ENCODE measurements around the gene ACTN1. TPM values are rescaled to one million over a fixed set of nuclear protein-coding genes. Genes with fewer than 3 reads are reported as not detected.
A peak's percentile ranks its signal among the peaks of the same experiment; 100 is the strongest.

The ACTN1 gene
- polyA plus RNA-seq, 3 donors: 41.4 to 75.0 (median 69.4) TPM

GRCh38 chr14:69010648-69011047 is 31.5 kb upstream of the ACTN1 start:
- Mint-ChIP-seq H3K4me1 (peaks cover 45% of the 10 kb centered on the region), H3K36me3 (no peaks in the 10 kb centered on the region), H3K27ac (no peak overlapping the region), H3K27me3 (ENCODE audit: low read depth in 3 of 3) (peaks cover 0 to 1% (median 0%) of the 10 kb centered on the region in 3 donors), H3K4me3 (no peak overlapping the region), H3K9me3 (peaks cover 0 to 2% (median 0%) of the 10 kb centered on the region in 7 donors)
- intact Hi-C loops (cut with micrococcal nuclease): loop anchor here in 1 of 2 donors (10.0 kb wide), 1 partner anchor 74 kb away; no protein-coding TSS in a partner anchor
- Histone ChIP-seq H2AFZ (ENCODE audit: insufficient read depth, low read depth, low read length, poor library complexity, severe bottlenecking) (no peak overlapping the region), H3K79me2 (ENCODE audit: insufficient read depth, low read length) (no peaks in the 10 kb centered on the region), H3K4me2 (replicated peaks; ENCODE audit: extremely low read depth, low read length, poor library complexity, severe bottlenecking) (no peak overlapping the region), H3K4me3 (replicated peaks in 1 of 3; ENCODE audit: low read depth in 2 of 3, low read length in 3 of 3) (no peak overlapping the region), H3K27me3 (ENCODE audit: control insufficient read depth in 2 of 2, insufficient read depth in 2 of 2, low read length in 2 of 2) (no peaks in the 10 kb centered on the region), H3K9ac (ENCODE audit: insufficient read depth, low read length, poor library complexity, severe bottlenecking) (no peak overlapping the region), H3K36me3 (replicated peaks in 1 of 2; ENCODE audit: control insufficient read depth in 1 of 2, insufficient read depth in 2 of 2, low read length in 2 of 2) (no peaks in the 10 kb centered on the region), H4K20me1 (ENCODE audit: insufficient read depth, low read length) (no peaks in the 10 kb centered on the region), H3K4me1 (ENCODE audit: control insufficient read depth in 1 of 2, insufficient read depth in 2 of 2, low read length in 2 of 2) (peaks cover 39 to 49% of the 10 kb centered on the region in 2 donors), H3K27ac (ENCODE audit: low read depth in 1 of 2, low read length in 2 of 2) (no peak overlapping the region), H3K9me3 (replicated peaks in 1 of 2; ENCODE audit: control insufficient read depth in 1 of 2, insufficient read depth in 1 of 2, low read length in 2 of 2) (no peaks in the 10 kb centered on the region)
- peak in 1 of 3 donors; percentile 30 for DNase-seq
- no CpG with 5 or more reads among the region's 1 CpG for WGBS (ENCODE audit: insufficient coverage)
- TF ChIP-seq CTCF (IDR thresholded peaks at IDR 0.05): no peak

- no peak overlapping the region for H3K4me3 ChIP-seq (replicated peaks in 1 of 3; ENCODE audit: low read depth in 2 of 3, low read length in 3 of 3)
- Mint-ChIP-seq H3K36me3 (no peaks in the 10 kb centered on the region), H3K27ac (no peak overlapping the region), H3K27me3 (ENCODE audit: low read depth in 3 of 3) (peaks cover 1% of the 10 kb centered on the region in 3 donors), H3K9me3 (peaks cover 0 to 2% (median 0%) of the 10 kb centered on the region in 7 donors), H3K4me1 (peaks cover 29% of the 10 kb centered on the region), H3K4me3 (no peak overlapping the region)
- no peak for DNase-seq
- H4K20me1 ChIP-seq (ENCODE audit: insufficient read depth, low read length): no peaks in the 10 kb centered on the region
- no peak overlapping the region for H3K27ac ChIP-seq (ENCODE audit: low read depth in 1 of 2, low read length in 2 of 2)
- H3K4me2 ChIP-seq (replicated peaks; ENCODE audit: extremely low read depth, low read length, poor library complexity, severe bottlenecking): no peak overlapping the region
- H2AFZ ChIP-seq (ENCODE audit: insufficient read depth, low read depth, low read length, poor library complexity, severe bottlenecking): peak overlapping the region; percentile 23
- no peak overlapping the region for H3K9ac ChIP-seq (ENCODE audit: insufficient read depth, low read length, poor library complexity, severe bottlenecking)
- H3K36me3 ChIP-seq (replicated peaks in 1 of 2; ENCODE audit: control insufficient read depth in 1 of 2, insufficient read depth in 2 of 2, low read length in 2 of 2): no peaks in the 10 kb centered on the region
- H3K9me3 ChIP-seq (replicated peaks in 1 of 2; ENCODE audit: control insufficient read depth in 1 of 2, insufficient read depth in 1 of 2, low read length in 2 of 2): no peaks in the 10 kb centered on the region
- no peaks in the 10 kb centered on the region for H3K79me2 ChIP-seq (ENCODE audit: insufficient read depth, low read length)
- WGBS (ENCODE audit: insufficient coverage): no CpG with 5 or more reads among the region's 1 CpG
- peaks cover 22 to 30% of the 10 kb centered on the region in 2 donors for H3K4me1 ChIP-seq (ENCODE audit: control insufficient read depth in 1 of 2, insufficient read depth in 2 of 2, low read length in 2 of 2)
- intact Hi-C loops (cut with micrococcal nuclease): no loop called here
- no peak for TF ChIP-seq CTCF (IDR thresholded peaks at IDR 0.05)
- no peaks in the 10 kb centered on the region for H3K27me3 ChIP-seq (ENCODE audit: control insufficient read depth in 2 of 2, insufficient read depth in 2 of 2, low read length in 2 of 2)
Measured at GRCh38 chr14:69008421-69008884, 29.4 kb upstream of the ACTN1 start.

Measured in CD14-positive monocyte (primary cell).